ENCODE measurements around the gene LGALS4.
"Not testable (repeated sequence)": the region's sequence is repeated elsewhere in the genome, so short reads cannot be mapped to it uniquely, and the experiment has no call there.

DNA sequence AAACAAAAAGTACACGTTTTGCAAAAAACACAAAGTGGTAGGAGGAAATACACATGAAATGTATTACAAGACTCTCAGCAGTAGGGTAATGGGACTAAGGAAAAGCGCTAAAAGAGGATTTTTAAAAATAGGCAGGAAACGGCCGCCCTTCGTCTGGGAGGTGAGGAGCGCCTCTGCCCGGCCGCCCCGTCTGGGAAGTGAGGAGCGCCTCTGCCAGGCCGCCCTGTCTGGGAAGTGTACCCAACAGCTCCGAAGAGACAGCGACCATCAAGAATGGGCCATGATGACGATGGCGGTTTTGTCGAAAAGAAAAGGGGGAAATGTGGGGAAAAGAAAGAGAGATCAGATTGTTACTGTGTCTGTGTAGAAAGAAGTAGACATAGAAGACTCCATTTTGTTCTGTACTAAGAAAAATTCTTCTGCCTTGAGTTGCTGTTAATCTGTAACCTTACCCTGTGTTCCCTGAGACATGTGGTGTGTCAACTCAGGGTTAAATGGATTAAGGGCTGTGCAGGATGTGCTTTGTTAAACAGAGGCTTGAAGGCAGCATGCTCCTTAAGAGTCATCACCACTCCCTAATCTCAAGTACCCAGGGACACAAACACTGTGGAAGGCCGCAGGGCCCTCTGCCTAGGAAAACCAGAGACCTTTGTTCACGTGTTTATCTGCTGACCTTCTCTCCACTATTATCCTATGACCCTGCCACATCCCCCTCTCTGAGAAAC lies 5.2 kb downstream of the LGALS4 start:
- TF ChIP-seq EP300, POLR2A, POLR2AphosphoS5 (IDR thresholded peaks at IDR 0.05): not testable (repeated sequence)
- TF ChIP-seq, protein P1, sequence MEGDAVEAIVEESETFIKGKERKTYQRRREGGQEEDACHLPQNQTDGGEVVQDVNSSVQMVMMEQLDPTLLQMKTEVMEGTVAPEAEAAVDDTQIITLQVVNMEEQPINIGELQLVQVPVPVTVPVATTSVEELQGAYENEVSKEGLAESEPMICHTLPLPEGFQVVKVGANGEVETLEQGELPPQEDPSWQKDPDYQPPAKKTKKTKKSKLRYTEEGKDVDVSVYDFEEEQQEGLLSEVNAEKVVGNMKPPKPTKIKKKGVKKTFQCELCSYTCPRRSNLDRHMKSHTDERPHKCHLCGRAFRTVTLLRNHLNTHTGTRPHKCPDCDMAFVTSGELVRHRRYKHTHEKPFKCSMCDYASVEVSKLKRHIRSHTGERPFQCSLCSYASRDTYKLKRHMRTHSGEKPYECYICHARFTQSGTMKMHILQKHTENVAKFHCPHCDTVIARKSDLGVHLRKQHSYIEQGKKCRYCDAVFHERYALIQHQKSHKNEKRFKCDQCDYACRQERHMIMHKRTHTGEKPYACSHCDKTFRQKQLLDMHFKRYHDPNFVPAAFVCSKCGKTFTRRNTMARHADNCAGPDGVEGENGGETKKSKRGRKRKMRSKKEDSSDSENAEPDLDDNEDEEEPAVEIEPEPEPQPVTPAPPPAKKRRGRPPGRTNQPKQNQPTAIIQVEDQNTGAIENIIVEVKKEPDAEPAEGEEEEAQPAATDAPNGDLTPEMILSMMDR (IDR thresholded peaks at IDR 0.05) = not testable (repeated sequence)

Data from sigmoid colon (tissue), 4 donors.